HL-60/S4 (cell line): ENCODE data around the gene PIM3.

Experiments
- in situ Hi-C: fragments of 300-500 bp; cut with MboI; formaldehyde crosslinking; loops from 2 replicates; pipeline ENCODE4 v1.14.3; 2022; ENCODE audit warnings: low sequenced_read_pairs

The PIM3 gene

DNA sequence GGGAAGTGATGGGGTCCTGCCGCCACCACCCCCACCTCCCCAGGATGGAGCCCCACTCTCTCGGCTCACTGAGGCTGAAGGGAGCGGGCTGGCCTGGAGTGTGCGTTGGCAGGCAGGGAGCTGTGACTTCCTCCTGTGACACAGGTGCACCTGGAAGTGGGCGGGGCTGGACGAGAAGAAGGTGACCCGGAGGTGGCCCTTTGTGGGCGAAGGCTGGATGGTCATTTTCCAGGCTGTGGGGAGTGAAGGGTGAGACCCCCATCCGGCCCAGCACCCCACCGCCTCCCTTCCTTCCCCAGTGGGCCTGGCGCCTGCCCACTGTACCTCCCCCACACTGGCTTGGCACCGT, 36.7 kb downstream of the PIM3 start:
- in situ Hi-C loops: no loop called here

DNA sequence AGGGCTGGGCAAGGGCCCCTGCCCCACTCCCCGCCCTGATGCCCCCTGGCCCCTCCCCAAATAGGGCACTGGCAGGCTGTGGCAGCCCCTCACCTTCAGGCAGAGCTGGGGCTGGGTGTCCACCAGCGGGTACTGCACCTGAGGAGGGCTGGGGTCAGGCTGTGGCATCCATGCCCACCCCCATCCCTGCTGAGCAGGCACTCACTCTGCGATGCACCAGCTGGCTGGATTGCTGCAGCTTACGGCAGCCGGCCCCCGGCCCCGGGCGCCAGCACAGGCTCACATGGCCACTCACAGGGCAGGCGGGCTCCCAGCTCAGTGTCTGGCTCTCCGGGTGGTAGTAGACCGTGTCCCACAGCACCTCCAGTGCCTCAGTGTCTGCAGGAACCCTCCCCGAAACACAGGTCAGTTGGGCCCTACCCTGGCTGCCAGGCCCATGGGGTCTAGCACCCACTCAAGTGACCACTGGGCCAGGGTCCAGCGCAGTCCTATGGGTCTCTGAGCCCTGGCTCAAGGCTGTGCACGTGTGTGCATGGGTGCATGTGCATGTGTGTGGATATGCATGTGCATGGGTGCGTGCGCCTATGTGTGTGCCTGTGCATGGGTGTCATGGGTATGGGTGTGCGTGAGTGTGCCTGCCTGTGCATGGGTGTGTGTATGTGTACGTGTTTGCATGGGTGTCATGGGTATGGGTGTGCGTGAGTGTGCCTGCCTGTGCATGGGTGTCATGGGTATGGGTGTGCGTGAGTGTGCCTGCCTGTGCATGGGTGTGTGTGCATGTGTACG, 37.6 kb downstream of the PIM3 start:
- in situ Hi-C loops: no loop called here

DNA sequence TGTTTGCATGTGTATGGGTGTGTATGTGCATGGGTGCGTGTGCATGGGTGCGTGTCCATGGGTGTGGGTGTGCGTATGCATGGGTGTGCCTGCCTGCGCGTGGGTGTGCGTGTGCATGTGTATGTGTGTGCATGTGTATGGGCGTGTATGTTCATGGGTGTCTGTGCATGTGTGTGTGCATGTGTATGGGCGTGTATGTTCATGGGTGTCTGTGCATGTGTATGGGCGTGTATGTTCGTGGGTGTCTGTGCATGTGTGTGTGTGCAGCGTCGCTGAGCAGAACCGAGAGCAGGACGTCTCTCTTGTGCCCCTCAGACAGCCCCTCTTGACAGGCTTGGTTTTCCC, 38.1 kb downstream of the PIM3 start:
- in situ Hi-C loops: no loop called here

DNA sequence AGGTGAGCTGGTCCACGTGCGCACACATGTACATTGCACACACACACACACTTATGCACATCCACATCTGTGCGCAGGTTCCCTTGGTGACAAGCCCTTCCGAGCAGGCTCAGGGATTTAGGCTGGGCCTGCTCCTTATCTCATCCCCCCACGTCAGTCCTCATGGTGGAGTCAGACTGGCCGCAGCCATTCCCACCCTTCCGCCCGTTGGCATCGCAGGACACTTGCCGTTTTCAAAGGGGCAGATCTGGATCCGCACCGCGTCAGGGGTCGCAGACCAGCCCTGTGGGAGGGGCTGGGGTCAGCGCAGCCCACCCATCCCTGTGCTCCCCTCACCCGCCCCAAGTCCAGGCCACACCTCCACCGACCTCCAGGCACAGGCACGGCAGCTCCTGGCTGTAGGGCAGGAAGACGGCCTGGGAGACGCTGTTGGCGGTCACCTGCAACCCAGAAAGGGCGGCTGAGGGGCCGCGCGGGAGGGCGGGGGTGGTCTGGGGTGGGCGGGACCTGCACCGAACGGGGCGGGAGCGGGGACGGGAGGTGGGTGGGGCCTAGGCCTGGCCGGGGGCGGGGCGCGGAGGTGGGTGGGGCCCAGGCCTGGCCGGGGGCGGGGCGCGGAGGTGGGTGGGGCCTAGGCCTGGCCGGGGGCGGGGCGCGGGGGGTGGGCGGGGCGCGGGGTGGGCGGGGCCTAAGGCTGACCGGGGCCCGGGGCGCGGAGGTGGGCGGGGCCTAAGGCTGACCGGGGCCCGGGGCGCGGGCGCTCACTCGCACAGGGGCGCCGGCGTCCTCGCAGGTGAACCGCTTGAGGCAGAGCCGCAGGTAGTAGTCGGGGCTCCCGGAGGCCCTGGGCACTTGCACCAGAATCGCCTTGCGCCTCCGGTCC, 38.7 kb downstream of the PIM3 start:
- in situ Hi-C loops: no loop called here

DNA sequence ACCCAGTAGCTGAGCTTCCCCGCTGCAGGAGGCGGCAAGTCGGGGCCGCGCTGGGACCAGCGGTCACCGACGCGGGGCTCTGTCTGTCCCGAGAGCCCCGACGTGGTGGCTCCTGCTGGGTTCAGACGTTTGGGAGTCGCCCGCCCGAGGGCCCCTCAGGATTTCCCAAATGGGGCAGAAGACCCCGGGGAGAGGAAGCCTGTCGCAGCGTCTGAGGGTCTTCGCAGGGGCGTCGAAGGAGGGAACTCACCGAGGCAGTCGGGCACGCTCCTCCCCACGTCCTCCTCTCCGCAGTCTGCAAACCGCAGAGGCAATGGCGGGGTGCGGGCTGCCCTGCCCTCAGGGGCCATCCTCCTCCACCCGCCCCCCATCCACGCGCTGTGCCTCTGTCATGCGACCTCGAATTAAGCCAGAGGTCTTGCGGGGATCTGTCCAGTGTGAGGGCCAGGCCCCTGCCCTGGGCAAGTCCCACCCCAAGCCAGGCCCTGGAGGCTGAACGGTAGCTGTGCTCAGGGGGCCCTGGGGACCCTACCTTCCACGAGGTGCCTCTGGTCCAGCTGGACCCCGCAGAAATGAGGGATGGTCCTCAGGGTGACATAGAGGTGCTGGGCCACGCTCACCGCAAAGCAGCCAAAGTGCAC, 39.5 kb downstream of the PIM3 start:
- in situ Hi-C loops: no loop called here

- in situ Hi-C loops: no loop called here
Measured at GRCh38 chr22:50000587-50001387, 40.2 kb downstream of the PIM3 start.

GRCh38 chr22:50001388-50002231, 41.0 kb downstream of the PIM3 start:
- in situ Hi-C loops: no loop called here

DNA sequence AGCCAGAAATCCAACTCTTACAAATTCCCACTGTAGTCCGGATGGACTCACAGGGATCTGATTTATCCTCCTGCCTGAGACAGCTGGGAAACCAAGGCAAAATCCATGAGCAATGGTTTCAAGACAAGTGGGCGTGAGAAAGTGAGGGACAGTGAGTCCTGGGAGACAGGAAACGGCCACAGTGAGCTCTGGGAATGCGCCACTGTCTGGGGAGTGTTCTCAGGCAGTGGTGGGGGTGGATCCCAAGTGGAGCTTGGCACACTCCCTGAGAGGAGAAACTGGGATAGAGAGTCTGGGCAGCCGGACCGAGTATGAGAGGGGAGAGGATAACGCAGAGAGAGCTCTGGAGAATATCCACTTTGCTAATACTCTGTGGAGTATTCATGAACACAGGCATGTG, 42.2 kb downstream of the PIM3 start:
- in situ Hi-C loops: no loop called here

DNA sequence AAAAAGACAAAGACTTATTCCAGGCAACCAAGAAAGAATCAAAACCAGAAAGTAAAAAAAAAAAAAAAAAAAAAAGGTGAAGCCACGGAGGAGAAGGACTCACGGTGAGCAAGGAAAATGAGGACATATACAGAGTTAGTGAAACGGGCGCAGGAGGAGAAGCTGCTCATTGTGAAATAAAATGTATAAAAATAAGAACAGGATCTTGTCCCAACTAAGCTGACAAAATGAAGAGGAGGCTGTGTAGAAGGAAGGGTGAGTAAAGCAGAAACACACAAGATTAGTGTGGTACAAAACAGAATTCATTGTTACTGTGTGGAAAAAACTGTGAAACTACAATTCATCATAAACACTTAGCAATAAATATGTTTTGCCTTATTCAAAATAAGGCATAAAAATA, 44.3 kb downstream of the PIM3 start:
- in situ Hi-C loops: no loop called here

GRCh38 chr22:50007057-50007511, 46.5 kb downstream of the PIM3 start:
- in situ Hi-C loops: no loop called here

DNA sequence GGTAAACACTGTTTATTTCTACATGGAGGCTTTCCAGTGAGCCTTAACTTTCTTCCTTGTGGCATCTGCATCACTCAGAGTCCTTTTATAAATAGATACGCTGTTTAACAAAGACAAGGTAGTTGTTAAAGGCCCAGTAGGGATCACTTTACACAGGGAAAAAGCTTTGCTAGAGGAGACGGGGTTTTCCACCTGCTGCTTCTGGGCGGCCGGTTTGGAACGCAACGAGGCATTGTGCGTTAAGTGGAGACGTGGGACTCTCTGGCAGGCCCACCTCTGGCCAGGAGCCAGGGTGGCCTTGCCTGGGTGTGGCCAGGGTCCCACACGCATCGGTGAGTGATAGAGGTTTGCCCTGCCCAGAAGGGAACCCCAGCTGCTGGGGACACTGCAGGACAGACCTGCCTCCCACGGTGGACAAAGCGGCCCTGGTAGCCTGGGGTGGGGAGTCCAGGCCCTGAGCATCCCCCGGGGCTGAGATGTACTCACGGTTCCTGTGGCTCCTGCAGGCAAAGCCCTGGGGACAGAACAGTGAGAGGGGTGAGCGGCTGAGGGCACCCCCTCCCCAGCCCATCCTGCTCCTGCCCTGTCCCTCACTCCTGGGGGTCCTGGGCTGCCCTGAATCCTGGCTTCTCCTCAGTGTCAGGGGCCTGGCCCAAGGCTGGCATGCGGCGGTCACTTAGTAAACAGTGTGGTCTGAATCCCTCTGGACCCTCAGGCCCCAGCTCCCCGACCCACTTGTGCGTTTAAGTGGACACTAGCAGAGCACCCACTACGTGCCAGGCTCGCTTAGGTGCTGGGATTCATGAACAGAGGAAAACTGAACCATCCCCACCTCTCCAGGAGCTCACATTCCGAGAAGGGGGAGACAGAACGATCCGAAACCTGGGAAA, 47.8 kb downstream of the PIM3 start:
- in situ Hi-C loops: no loop called here

- in situ Hi-C loops: no loop called here
Measured at GRCh38 chr22:50009251-50009650, 48.7 kb downstream of the PIM3 start.

DNA sequence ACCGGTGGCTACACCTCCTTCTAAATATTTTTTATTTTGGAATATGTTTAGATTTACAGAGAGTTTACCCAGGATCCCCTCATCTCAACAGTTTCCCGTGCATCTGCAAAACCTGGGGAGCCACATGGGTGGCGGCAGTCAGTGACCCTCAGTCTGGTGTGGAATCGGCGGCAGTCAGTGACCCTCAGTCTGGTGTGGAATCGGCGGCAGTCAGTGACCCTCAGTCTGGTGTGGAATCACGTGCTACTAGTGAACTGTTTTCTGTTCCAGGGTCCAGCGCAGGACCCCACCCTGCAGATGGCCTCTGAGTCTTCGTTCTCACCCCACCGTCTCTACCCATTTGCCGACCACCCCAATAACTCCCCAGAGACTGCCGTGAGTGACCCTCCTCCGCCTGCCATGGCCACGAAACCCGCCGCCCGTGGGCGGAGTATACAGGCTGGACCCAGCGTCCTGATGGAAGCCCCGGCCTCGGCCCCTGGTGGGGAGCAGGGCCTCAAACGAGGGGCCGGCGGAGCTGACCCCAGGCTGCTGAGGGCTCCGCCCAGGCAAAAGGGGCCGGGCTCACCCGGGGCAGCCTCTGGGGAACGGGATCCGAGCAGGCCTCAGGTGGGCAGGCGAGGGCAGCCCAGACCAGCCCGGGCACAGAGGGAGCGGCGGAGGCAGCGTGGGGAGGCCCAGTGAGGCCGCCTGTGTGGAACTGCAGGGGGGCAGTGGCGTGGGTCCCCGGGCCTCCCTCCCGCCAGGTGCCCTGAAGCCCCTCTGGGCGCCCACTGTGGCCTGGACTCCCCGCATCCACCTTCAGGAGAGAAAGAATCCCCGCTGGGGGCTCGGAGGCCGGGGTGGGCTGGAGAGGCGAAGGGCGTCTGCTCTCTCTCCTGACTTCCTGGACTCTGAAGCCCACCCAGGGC, 49.4 kb downstream of the PIM3 start:
- in situ Hi-C loops: no loop called here

GRCh38 chr22:50010676-50011446, 50.3 kb downstream of the PIM3 start:
- in situ Hi-C loops: no loop called here

GRCh38 chr22:50011447-50012210, 51.1 kb downstream of the PIM3 start:
- in situ Hi-C loops: no loop called here
